Neural progenitor cell (in vitro differentiated cells): ENCODE measurements around the gene DLG2. TPM values are rescaled to one million over a fixed set of nuclear protein-coding genes. Genes with fewer than 3 reads are reported as not detected.
A peak's percentile ranks its signal among the peaks of the same experiment; 100 is the strongest.

Source experiments
- DNase-seq: peaks from one replicate; pipeline ENCODE4 v3.0.0-alpha.2; 2016; ENCODE audit warnings: low spot score
- H2AFZ ChIP-seq: fragments of 200-600 bp; sonication (generic); replicated peaks from 2 replicates; pipeline ENCODE4 v1.6.1; 2016; ENCODE audit warnings: antibody characterized with exemption
- H3F3A ChIP-seq: fragments of 200-600 bp; sonication (generic); 2 replicates; pipeline ENCODE4 v1.6.1; 2016; ENCODE audit warnings: antibody characterized with exemption, low read depth
- H3K27ac ChIP-seq: fragments of 200-600 bp; sonication (generic); 2 replicates; pipeline ENCODE4 v1.5.1; 2016; ENCODE audit warnings: mild to moderate bottlenecking
- H3K27me3 ChIP-seq: fragments of 200-600 bp; sonication (generic); 2 replicates; pipeline ENCODE4 v1.6.1; 2016; ENCODE audit warnings: mild to moderate bottlenecking, moderate library complexity
- H3K36me3 ChIP-seq: fragments of 200-600 bp; sonication (generic); 2 replicates; pipeline ENCODE4 v1.5.1; 2016
- H3K4me1 ChIP-seq: fragments of 200-600 bp; sonication (generic); 2 replicates; pipeline ENCODE4 v1.6.1; 2016; ENCODE audit warnings: mixed run types
- H3K4me2 ChIP-seq: fragments of 200-600 bp; sonication (generic); 2 replicates; pipeline ENCODE4 v1.6.1; 2016
- H3K4me3 ChIP-seq: fragments of 200-600 bp; sonication (generic); 2 replicates; pipeline ENCODE4 v1.5.1; 2016
- H3K79me2 ChIP-seq: fragments of 200-600 bp; sonication (generic); 2 replicates; pipeline ENCODE4 v1.6.1; 2016; ENCODE audit warnings: low read depth
- H3K9ac ChIP-seq: fragments of 200-600 bp; sonication (generic); 2 replicates; pipeline ENCODE4 v1.6.1; 2016
- H3K9me3 ChIP-seq: fragments of 200-600 bp; sonication (generic); 2 replicates; pipeline ENCODE4 v1.5.1; 2016; ENCODE audit warnings: low read depth
- H4K20me1 ChIP-seq: fragments of 200-600 bp; sonication (generic); 2 replicates; pipeline ENCODE4 v1.6.1; 2016; ENCODE audit warnings: low read depth
- H3K27ac Mint-ChIP-seq: 3 replicates; pipeline ENCODE4 v1.8.0; 2021; ENCODE audit warnings: mixed read lengths
- H3K27me3 Mint-ChIP-seq: 2 replicates; pipeline ENCODE4 v1.8.0; 2022; ENCODE audit warnings: low read depth, mild to moderate bottlenecking, inconsistent platforms, moderate library complexity, mixed read lengths; ENCODE audit not compliant: insufficient read depth
- H3K36me3 Mint-ChIP-seq: 3 replicates; pipeline ENCODE4 v1.8.0; 2021; ENCODE audit warnings: mixed read lengths
- H3K4me1 Mint-ChIP-seq: 3 replicates; pipeline ENCODE4 v1.8.0; 2021; ENCODE audit warnings: mixed read lengths
- H3K4me3 Mint-ChIP-seq: 3 replicates; pipeline ENCODE4 v1.8.0; 2021; ENCODE audit warnings: mild to moderate bottlenecking, moderate library complexity, mixed read lengths
- H3K9me3 Mint-ChIP-seq: 3 replicates; pipeline ENCODE4 v1.8.0; 2020; ENCODE audit warnings: mixed read lengths
- CTCF ChIP-seq: fragments of 200-600 bp; sonication (generic); IDR thresholded peaks from 2 replicates; pipeline ENCODE4 v1.5.1; 2017; ENCODE audit warnings: antibody characterized with exemption, mild to moderate bottlenecking
- EZH2 ChIP-seq: fragments of 200-600 bp; sonication (generic); IDR thresholded peaks from 2 replicates; pipeline ENCODE4 v1.6.1; 2017; ENCODE audit warnings: antibody characterized with exemption, mild to moderate bottlenecking, moderate library complexity
- EZH2phosphoT487 ChIP-seq: fragments of 200-600 bp; sonication (generic); IDR thresholded peaks from 2 replicates; pipeline ENCODE4 v1.6.1; 2017; ENCODE audit warnings: antibody characterized with exemption
- total RNA-seq: library from RNA; depleted of rRNA; stranded (reverse); fragments of >200 nt; gene quantifications from 2 replicates; pipeline ENCODE4 v1.2.3, GENCODE V29; 2015; ENCODE audit warnings: low replicate concordance

DLG2 gene
- total RNA-seq, 1 donor from 2014 or later = 7.5 TPM

- no peak for TF ChIP-seq EZH2phosphoT487
- no peak for TF ChIP-seq CTCF
- TF ChIP-seq EZH2 = no peak
- H3K4me1 Mint-ChIP-seq = peaks cover 41% of the 10 kb centered on the region
- no peaks in the 10 kb centered on the region for H3K36me3 Mint-ChIP-seq
These were observed 978.7 kb downstream of the DLG2 start for GRCh38 chr11:84648471-84648870.

GRCh38 chr11:84645988-84646694, 981.0 kb downstream of the DLG2 start:
- no peak overlapping the region for H2AFZ ChIP-seq
- no peaks in the 10 kb centered on the region for H3K27me3 Mint-ChIP-seq
- H3K36me3 Mint-ChIP-seq = no peaks in the 10 kb centered on the region
- TF ChIP-seq EZH2phosphoT487 (no peak), EZH2 (no peak), CTCF (no peak)
- H3K4me1 Mint-ChIP-seq = peaks cover 41% of the 10 kb centered on the region
- no peak overlapping the region for H3K4me3 Mint-ChIP-seq
- H3K79me2 ChIP-seq = no peaks in the 10 kb centered on the region
- H3K4me1 ChIP-seq = peaks cover 40% of the 10 kb centered on the region
- no peak overlapping the region for H3K4me3 ChIP-seq
- DNase-seq = no peak
- H3K27ac Mint-ChIP-seq = peak overlapping the region; percentile 67
- H4K20me1 ChIP-seq = no peaks in the 10 kb centered on the region
- no peaks in the 10 kb centered on the region for H3K27me3 ChIP-seq
- H3K36me3 ChIP-seq = no peaks in the 10 kb centered on the region
- peak overlapping the region; percentile 23 for H3K4me2 ChIP-seq
- H3K9ac ChIP-seq = no peak overlapping the region
- H3K27ac ChIP-seq = no peak overlapping the region
- H3K9me3 ChIP-seq = no peaks in the 10 kb centered on the region
- H3F3A ChIP-seq = peaks cover 25% of the 10 kb centered on the region
- H3K9me3 Mint-ChIP-seq = no peaks in the 10 kb centered on the region

More at GRCh38 chr11:84648471-84648870, 978.7 kb downstream of the DLG2 start:
- H3K27ac ChIP-seq = peak overlapping the region; percentile 16
- no peak overlapping the region for H3K9ac ChIP-seq
- H4K20me1 ChIP-seq = no peaks in the 10 kb centered on the region
- peak overlapping the region; percentile 57 for H3K4me2 ChIP-seq
- peaks cover 40% of the 10 kb centered on the region for H3K4me1 ChIP-seq
- peak; percentile 74 for DNase-seq
- H3K79me2 ChIP-seq = no peaks in the 10 kb centered on the region
- no peak overlapping the region for H3K4me3 Mint-ChIP-seq
- H3K4me3 ChIP-seq = no peak overlapping the region
- H3K9me3 Mint-ChIP-seq = no peaks in the 10 kb centered on the region
- H3F3A ChIP-seq = peaks cover 25% of the 10 kb centered on the region
- no peaks in the 10 kb centered on the region for H3K27me3 ChIP-seq
- H3K27ac Mint-ChIP-seq = no peak overlapping the region
- H3K27me3 Mint-ChIP-seq = no peaks in the 10 kb centered on the region
- no peaks in the 10 kb centered on the region for H3K36me3 ChIP-seq
- H3K9me3 ChIP-seq = no peaks in the 10 kb centered on the region
- H2AFZ ChIP-seq = no peak overlapping the region

GRCh38 chr11:84642500-84642899, 984.6 kb downstream of the DLG2 start:
- H3K36me3 Mint-ChIP-seq = no peaks in the 10 kb centered on the region
- TF ChIP-seq CTCF (no peak), EZH2phosphoT487 (no peak), EZH2 (no peak)
- H3K4me1 ChIP-seq = peaks cover 10% of the 10 kb centered on the region
- no peak overlapping the region for H2AFZ ChIP-seq
- no peak overlapping the region for H3K4me3 ChIP-seq
- H3K27me3 ChIP-seq = no peaks in the 10 kb centered on the region
- H3K4me3 Mint-ChIP-seq = no peak overlapping the region
- H3K4me1 Mint-ChIP-seq = peaks cover 17% of the 10 kb centered on the region
- no peaks in the 10 kb centered on the region for H4K20me1 ChIP-seq
- no peak overlapping the region for H3K9ac ChIP-seq
- no peak overlapping the region for H3K27ac ChIP-seq
- H3K9me3 ChIP-seq = no peaks in the 10 kb centered on the region
- H3K79me2 ChIP-seq = no peaks in the 10 kb centered on the region
- H3K27ac Mint-ChIP-seq = no peak overlapping the region
- no peak for DNase-seq
- H3K36me3 ChIP-seq = no peaks in the 10 kb centered on the region
- no peaks in the 10 kb centered on the region for H3K9me3 Mint-ChIP-seq
- no peaks in the 10 kb centered on the region for H3F3A ChIP-seq
- no peak overlapping the region for H3K4me2 ChIP-seq
- no peaks in the 10 kb centered on the region for H3K27me3 Mint-ChIP-seq
